HCT116 (cell line): ENCODE data around the gene SLC46A1.

Source experiments
- EGR1 ChIP-seq: IDR thresholded peaks from 2 replicates; pipeline ENCODE4 v1.6.1; 2012; ENCODE audit warnings: low read depth
- EZH2 ChIP-seq: fragments of 200-600 bp; sonication (generic); IDR thresholded peaks from 2 replicates; pipeline ENCODE4 v1.6.1; 2017; ENCODE audit warnings: antibody characterized with exemption, mixed run types
- MAX ChIP-seq: IDR thresholded peaks from 2 replicates; pipeline ENCODE4 v1.6.1; 2012
- POLR2A ChIP-seq: IDR thresholded peaks from 2 replicates; pipeline ENCODE4 v1.7.0; 2011; ENCODE audit warnings: borderline replicate concordance; ENCODE audit not compliant: insufficient read depth, insufficient read length; ENCODE audit errors: extremely low read depth
- POLR2AphosphoS5 ChIP-seq: IDR thresholded peaks from 2 replicates; pipeline ENCODE4 v1.6.1; 2011; ENCODE audit warnings: mild to moderate bottlenecking, low read depth, low read length, moderate library complexity
- YY1 ChIP-seq: IDR thresholded peaks from 2 replicates; pipeline ENCODE4 v1.6.1; 2011; ENCODE audit warnings: low read length, low read depth, moderate library complexity, mild to moderate bottlenecking; ENCODE audit not compliant: insufficient replicate concordance; ENCODE audit errors: extremely low read depth
- TF ChIP-seq, protein P1 (sequence below), 3 experiments: fragments of 200-600 bp in 1 of 3; sonication (generic) in 1 of 3; IDR thresholded peaks in 2 of 3; conservative IDR thresholded peaks in 1 of 3; 2 replicates each; pipeline ENCODE4 v1.5.1; 2012 to 2017; ENCODE audit warnings: low read depth in 2 of 3, low read length in 2 of 3, antibody characterized with exemption in 1 of 3, borderline replicate concordance in 1 of 3, control low read depth in 1 of 3, mild to moderate bottlenecking in 1 of 3, mixed read lengths in 1 of 3, mixed run types in 1 of 3, moderate library complexity in 1 of 3; ENCODE audit not compliant: insufficient read depth in 1 of 3
- TF ChIP-seq, protein P2 (sequence below): IDR thresholded peaks from 2 replicates; pipeline ENCODE4 v1.6.1; 2011; ENCODE audit warnings: mild to moderate bottlenecking, low read length, moderate library complexity; ENCODE audit not compliant: insufficient replicate concordance; ENCODE audit errors: extremely low read depth

DNA sequence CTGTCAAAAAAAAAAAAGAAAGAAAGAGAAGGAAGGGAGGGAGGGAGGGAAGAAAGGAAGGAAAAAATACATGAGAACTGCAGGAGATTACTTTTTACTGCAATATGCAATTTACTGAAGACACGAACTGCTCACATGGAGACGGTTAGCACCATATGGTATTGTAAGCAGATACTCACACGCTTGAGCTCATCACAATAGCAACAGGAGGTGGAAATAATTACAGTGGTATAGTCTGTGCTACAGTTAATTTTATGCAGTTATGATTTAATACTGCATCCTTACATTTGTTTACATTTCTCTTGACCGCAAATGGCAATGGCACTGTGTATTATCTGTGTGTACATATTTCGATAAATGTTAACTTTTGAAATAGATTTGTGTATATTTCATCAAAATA lies 21.4 kb upstream of the SLC46A1 start:
- TF ChIP-seq EZH2, result no peak
- no peak for TF ChIP-seq MAX
- no peak for TF ChIP-seq EGR1
- TF ChIP-seq, protein P1, sequence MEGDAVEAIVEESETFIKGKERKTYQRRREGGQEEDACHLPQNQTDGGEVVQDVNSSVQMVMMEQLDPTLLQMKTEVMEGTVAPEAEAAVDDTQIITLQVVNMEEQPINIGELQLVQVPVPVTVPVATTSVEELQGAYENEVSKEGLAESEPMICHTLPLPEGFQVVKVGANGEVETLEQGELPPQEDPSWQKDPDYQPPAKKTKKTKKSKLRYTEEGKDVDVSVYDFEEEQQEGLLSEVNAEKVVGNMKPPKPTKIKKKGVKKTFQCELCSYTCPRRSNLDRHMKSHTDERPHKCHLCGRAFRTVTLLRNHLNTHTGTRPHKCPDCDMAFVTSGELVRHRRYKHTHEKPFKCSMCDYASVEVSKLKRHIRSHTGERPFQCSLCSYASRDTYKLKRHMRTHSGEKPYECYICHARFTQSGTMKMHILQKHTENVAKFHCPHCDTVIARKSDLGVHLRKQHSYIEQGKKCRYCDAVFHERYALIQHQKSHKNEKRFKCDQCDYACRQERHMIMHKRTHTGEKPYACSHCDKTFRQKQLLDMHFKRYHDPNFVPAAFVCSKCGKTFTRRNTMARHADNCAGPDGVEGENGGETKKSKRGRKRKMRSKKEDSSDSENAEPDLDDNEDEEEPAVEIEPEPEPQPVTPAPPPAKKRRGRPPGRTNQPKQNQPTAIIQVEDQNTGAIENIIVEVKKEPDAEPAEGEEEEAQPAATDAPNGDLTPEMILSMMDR (IDR thresholded peaks at IDR 0.05 in 2 of 3, conservative IDR thresholded peaks at IDR 0.05 in 1 of 3; ENCODE audit: borderline replicate concordance in 1 of 3, insufficient read depth in 1 of 3, low read depth in 2 of 3, low read length in 2 of 3), result no peak
- no peak for TF ChIP-seq YY1
- TF ChIP-seq POLR2AphosphoS5, result no peak
- TF ChIP-seq, protein P2, sequence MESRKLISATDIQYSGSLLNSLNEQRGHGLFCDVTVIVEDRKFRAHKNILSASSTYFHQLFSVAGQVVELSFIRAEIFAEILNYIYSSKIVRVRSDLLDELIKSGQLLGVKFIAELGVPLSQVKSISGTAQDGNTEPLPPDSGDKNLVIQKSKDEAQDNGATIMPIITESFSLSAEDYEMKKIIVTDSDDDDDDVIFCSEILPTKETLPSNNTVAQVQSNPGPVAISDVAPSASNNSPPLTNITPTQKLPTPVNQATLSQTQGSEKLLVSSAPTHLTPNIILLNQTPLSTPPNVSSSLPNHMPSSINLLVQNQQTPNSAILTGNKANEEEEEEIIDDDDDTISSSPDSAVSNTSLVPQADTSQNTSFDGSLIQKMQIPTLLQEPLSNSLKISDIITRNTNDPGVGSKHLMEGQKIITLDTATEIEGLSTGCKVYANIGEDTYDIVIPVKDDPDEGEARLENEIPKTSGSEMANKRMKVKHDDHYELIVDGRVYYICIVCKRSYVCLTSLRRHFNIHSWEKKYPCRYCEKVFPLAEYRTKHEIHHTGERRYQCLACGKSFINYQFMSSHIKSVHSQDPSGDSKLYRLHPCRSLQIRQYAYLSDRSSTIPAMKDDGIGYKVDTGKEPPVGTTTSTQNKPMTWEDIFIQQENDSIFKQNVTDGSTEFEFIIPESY, result no peak
- TF ChIP-seq POLR2A, result no peak
